ENCODE results near the gene AXIN1. TPM values are rescaled to one million over a fixed set of nuclear protein-coding genes. Genes with fewer than 3 reads are reported as not detected.

AXIN1 gene
- total and polyA plus RNA-seq, 9 of the 15 experiments (the other 6 are each of a cell fraction or from before 2014, with no cell fraction given) = 0.42 to 58.0 (median 25.9) TPM

DNA sequence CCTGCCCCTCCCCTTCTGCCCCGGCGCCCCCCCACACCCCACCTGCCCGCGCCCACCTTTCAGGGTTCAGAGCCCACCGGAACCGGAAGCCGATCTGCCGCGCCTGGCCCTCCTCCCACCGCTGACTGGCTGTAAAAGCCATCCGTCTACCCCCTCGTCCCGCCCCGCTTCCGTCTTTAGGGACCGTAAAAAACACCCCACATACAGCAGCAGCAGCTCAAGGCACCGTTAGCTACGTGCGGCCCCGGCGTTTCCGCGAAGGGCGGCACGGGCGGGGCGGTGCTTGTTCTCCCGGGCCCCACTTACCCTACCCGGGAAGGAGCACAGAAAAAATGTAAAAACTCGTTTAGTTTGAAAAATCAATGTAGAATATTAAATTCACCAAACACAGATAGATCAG is 17.9 kb upstream of the AXIN1 start, which contains the start of gene MRPL28 (continued):
- no peak for TF ChIP-seq ZNF41 (CRISPR knock-in tag; conservative IDR thresholded peaks at IDR 0.05)
- no peak for TF ChIP-seq MYBL2 (IDR thresholded peaks at IDR 0.05; ENCODE audit: low read depth)
- no peak for TF ChIP-seq MYBL2 (CRISPR knock-in tag; IDR thresholded peaks at IDR 0.05; ENCODE audit: borderline replicate concordance)
- TF ChIP-seq, protein P1, sequence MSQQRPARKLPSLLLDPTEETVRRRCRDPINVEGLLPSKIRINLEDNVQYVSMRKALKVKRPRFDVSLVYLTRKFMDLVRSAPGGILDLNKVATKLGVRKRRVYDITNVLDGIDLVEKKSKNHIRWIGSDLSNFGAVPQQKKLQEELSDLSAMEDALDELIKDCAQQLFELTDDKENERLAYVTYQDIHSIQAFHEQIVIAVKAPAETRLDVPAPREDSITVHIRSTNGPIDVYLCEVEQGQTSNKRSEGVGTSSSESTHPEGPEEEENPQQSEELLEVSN (IDR thresholded peaks at IDR 0.05; ENCODE audit: borderline replicate concordance in 1 of 2, extremely low read depth in 1 of 2, insufficient read depth in 1 of 2, insufficient read length in 1 of 2, low read depth in 1 of 2, low read length in 1 of 2, poor library complexity in 1 of 2, severe bottlenecking in 1 of 2) = peak in 1 of 2 experiments; percentile 11
- peak in 1 of 2 experiments; percentile 40; a peak in 2 of 4 replicates for TF ChIP-seq NRF1 (conservative IDR thresholded peaks at IDR 0.05 in 1 of 2, IDR thresholded peaks at IDR 0.05 in 1 of 2)
- TF ChIP-seq BHLHE40 (IDR thresholded peaks at IDR 0.05; ENCODE audit: low read length) = peak; percentile 95
- TF ChIP-seq TAF15 (IDR thresholded peaks at IDR 0.05; ENCODE audit: low read depth, low read length) = no peak
- TF ChIP-seq, protein P2, sequence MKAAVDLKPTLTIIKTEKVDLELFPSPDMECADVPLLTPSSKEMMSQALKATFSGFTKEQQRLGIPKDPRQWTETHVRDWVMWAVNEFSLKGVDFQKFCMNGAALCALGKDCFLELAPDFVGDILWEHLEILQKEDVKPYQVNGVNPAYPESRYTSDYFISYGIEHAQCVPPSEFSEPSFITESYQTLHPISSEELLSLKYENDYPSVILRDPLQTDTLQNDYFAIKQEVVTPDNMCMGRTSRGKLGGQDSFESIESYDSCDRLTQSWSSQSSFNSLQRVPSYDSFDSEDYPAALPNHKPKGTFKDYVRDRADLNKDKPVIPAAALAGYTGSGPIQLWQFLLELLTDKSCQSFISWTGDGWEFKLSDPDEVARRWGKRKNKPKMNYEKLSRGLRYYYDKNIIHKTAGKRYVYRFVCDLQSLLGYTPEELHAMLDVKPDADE (conservative IDR thresholded peaks at IDR 0.05; ENCODE audit: control insufficient read depth, low read depth, low read length) = no peak
- no peak for TF ChIP-seq NR2C2 (CRISPR knock-in tag; IDR thresholded peaks at IDR 0.05)
- TF ChIP-seq NR2C2 (tag; IDR thresholded peaks at IDR 0.05) = peak; percentile 85
- 0 out of 2 replicates have a peak, but pooled peaks have one; percentile 5 for TF ChIP-seq JUN (IDR thresholded peaks at IDR 0.05; ENCODE audit: borderline replicate concordance, low read depth, low read length)
- no peak for TF ChIP-seq JUN (CRISPR knock-in tag; IDR thresholded peaks at IDR 0.05; ENCODE audit: borderline replicate concordance)
- peak; percentile 69; the same call in 1 of the 2 replicates for TF ChIP-seq RB1 (IDR thresholded peaks at IDR 0.05; ENCODE audit: low read depth)
- TF ChIP-seq XRCC5 (IDR thresholded peaks at IDR 0.05; ENCODE audit: low read depth, low read length) = peak; percentile 36; the same call in 1 of the 2 replicates
- TF ChIP-seq, protein P3, sequence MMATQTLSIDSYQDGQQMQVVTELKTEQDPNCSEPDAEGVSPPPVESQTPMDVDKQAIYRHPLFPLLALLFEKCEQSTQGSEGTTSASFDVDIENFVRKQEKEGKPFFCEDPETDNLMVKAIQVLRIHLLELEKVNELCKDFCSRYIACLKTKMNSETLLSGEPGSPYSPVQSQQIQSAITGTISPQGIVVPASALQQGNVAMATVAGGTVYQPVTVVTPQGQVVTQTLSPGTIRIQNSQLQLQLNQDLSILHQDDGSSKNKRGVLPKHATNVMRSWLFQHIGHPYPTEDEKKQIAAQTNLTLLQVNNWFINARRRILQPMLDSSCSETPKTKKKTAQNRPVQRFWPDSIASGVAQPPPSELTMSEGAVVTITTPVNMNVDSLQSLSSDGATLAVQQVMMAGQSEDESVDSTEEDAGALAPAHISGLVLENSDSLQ (IDR thresholded peaks at IDR 0.05) = peak; percentile 99
- peak; percentile 84 for TF ChIP-seq SP2 (IDR thresholded peaks at IDR 0.05; ENCODE audit: extremely low read depth, low read depth, low read length, poor library complexity, severe bottlenecking)
- no peak for TF ChIP-seq ZNF324 (CRISPR knock-in tag; IDR thresholded peaks at IDR 0.05)
- TF ChIP-seq, protein P4, sequence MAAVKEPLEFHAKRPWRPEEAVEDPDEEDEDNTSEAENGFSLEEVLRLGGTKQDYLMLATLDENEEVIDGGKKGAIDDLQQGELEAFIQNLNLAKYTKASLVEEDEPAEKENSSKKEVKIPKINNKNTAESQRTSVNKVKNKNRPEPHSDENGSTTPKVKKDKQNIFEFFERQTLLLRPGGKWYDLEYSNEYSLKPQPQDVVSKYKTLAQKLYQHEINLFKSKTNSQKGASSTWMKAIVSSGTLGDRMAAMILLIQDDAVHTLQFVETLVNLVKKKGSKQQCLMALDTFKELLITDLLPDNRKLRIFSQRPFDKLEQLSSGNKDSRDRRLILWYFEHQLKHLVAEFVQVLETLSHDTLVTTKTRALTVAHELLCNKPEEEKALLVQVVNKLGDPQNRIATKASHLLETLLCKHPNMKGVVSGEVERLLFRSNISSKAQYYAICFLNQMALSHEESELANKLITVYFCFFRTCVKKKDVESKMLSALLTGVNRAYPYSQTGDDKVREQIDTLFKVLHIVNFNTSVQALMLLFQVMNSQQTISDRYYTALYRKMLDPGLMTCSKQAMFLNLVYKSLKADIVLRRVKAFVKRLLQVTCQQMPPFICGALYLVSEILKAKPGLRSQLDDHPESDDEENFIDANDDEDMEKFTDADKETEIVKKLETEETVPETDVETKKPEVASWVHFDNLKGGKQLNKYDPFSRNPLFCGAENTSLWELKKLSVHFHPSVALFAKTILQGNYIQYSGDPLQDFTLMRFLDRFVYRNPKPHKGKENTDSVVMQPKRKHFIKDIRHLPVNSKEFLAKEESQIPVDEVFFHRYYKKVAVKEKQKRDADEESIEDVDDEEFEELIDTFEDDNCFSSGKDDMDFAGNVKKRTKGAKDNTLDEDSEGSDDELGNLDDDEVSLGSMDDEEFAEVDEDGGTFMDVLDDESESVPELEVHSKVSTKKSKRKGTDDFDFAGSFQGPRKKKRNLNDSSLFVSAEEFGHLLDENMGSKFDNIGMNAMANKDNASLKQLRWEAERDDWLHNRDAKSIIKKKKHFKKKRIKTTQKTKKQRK (IDR thresholded peaks at IDR 0.05; ENCODE audit: borderline replicate concordance, low read depth, low read length) = peak; percentile 62; the same call in 1 of the 2 replicates

Data from K562 (cell line).